MCF 10A (cell line): ENCODE results near the gene AKAP8L. TPM values are rescaled to one million over a fixed set of nuclear protein-coding genes. Genes with fewer than 3 reads are reported as not detected.
"Not testable (repeated sequence)": the region's sequence is repeated elsewhere in the genome, so short reads cannot be mapped to it uniquely, and the experiment has no call there.

Source experiments
- BruUV-seq: library from RNA; stranded (reverse); fragments of 400-500 nt; replicated peaks from 2 replicates; lab custom pipeline; 2021; lab: Mats Ljungman, UMichigan
- CTCF ChIA-PET: fragments of 300-600 bp; sonication (Branson Sonifier 250); formaldehyde crosslinking; extraction: SDS; loops from one replicate; lab custom pipeline; 2021; ENCODE audit warnings: antibody characterized with exemption, inconsistent platforms; lab: Yijun Ruan, JAX
- POLR2A ChIA-PET: fragments of 300-600, 350-650 bp; sonication (Branson Sonifier 250); formaldehyde crosslinking; extraction: SDS; loops from one replicate; lab custom pipeline; 2020; ENCODE audit warnings: antibody characterized with exemption, inconsistent platforms; lab: Yijun Ruan, JAX
- DNase-seq: peaks from one replicate; pipeline ENCODE4 v3.0.0-alpha.2; 2018; ENCODE audit not compliant: unreplicated experiment
- H3K27ac Mint-ChIP-seq: one replicate; pipeline ENCODE4 v1.8.0; 2022; ENCODE audit warnings: mild to moderate bottlenecking, low read depth, mixed read lengths; ENCODE audit not compliant: unreplicated experiment
- H3K27me3 Mint-ChIP-seq: one replicate; pipeline ENCODE4 v1.8.0; 2022; ENCODE audit warnings: mixed read lengths; ENCODE audit not compliant: insufficient read depth, unreplicated experiment
- H3K36me3 Mint-ChIP-seq: one replicate; pipeline ENCODE4 v1.8.0; 2022; ENCODE audit warnings: mild to moderate bottlenecking, moderate library complexity, mixed read lengths; ENCODE audit not compliant: insufficient read depth, unreplicated experiment
- H3K4me1 Mint-ChIP-seq: one replicate; pipeline ENCODE4 v1.8.0; 2022; ENCODE audit warnings: mixed read lengths; ENCODE audit not compliant: insufficient read depth, unreplicated experiment
- H3K4me3 Mint-ChIP-seq: one replicate; pipeline ENCODE4 v1.8.0; 2022; ENCODE audit warnings: mild to moderate bottlenecking, moderate library complexity, mixed read lengths; ENCODE audit not compliant: unreplicated experiment
- H3K9me3 Mint-ChIP-seq: one replicate; pipeline ENCODE4 v1.8.0; 2022; ENCODE audit warnings: mixed read lengths; ENCODE audit not compliant: unreplicated experiment
- CTCF ChIP-seq: fragments of 200-600 bp; IDR thresholded peaks from one replicate; pipeline ENCODE4 v1.8.0; 2022; ENCODE audit warnings: antibody characterized with exemption, mild to moderate bottlenecking; ENCODE audit not compliant: unreplicated experiment
- intact Hi-C: fragments of 100-400 bp; cut with micrococcal nuclease; formaldehyde crosslinking; loops from 2 replicates; pipeline ENCODE4 v1.14.1; 2022
- total RNA-seq: library from RNA; stranded (reverse); gene quantifications from 2 replicates; pipeline ENCODE4 v1.2.3, GENCODE V29; 2022

The AKAP8L gene
- total RNA-seq, 1 experiment from 2014 or later = 84.7 TPM

- ChIA-PET CTCF (interaction anchor here (0.6 to 3.5 kb wide), 17 partner anchors 10 to 646 kb away, joined by 3 to 30 read pairs (median 4); no protein-coding TSS in a partner anchor), POLR2A (interaction anchor here (0.5 to 6.2 kb wide), 26 partner anchors 8 to 644 kb away, joined by 3 to 108 read pairs (median 4); partner anchors contain the start of gene AKAP8)
- no peaks in the 10 kb centered on the region for H3K9me3 Mint-ChIP-seq
- no peak for DNase-seq
- no TSS peak for BruUV-seq
- H3K36me3 Mint-ChIP-seq = peaks cover 59% of the 10 kb centered on the region
- peaks cover 19% of the 10 kb centered on the region for H3K4me1 Mint-ChIP-seq
- no peaks in the 10 kb centered on the region for H3K27me3 Mint-ChIP-seq
- peak overlapping the region; percentile 95 for H3K4me3 Mint-ChIP-seq
- peak overlapping the region; percentile 97 for H3K27ac Mint-ChIP-seq
- no peak for TF ChIP-seq CTCF
- intact Hi-C loops = loop anchor here (1.0 to 5.0 kb wide), 3 partner anchors 41 to 242 kb away; partner anchors contain the start of gene AKAP8
Measured at GRCh38 chr19:15419413-15420025, 731 bp upstream of the AKAP8L start.

GRCh38 chr19:15418231-15418578 is 583 bp downstream of the AKAP8L start:
- intact Hi-C loops = loop anchor here (2.0 to 5.0 kb wide), 2 partner anchors 39 to 241 kb away; partner anchors contain the start of gene AKAP8
- DNase-seq = peak; percentile 43

GRCh38 chr19:15417699-15418098 is 1.1 kb downstream of the AKAP8L start:
- intact Hi-C loops = loop anchor here (2.0 to 5.0 kb wide), 2 partner anchors 39 to 240 kb away; partner anchors contain the start of gene AKAP8
- peaks cover 59% of the 10 kb centered on the region for H3K36me3 Mint-ChIP-seq
- H3K4me1 Mint-ChIP-seq = peaks cover 19% of the 10 kb centered on the region
- peak overlapping the region; percentile 95 for H3K4me3 Mint-ChIP-seq
- H3K27ac Mint-ChIP-seq = peak overlapping the region; percentile 97
- POLR2A ChIA-PET = interaction anchor here (0.6 to 6.2 kb wide), 9 partner anchors 8 to 168 kb away, joined by 4 to 108 read pairs (median 10); partner anchors contain the start of gene AKAP8
- CTCF ChIA-PET = interaction anchor here (0.6 to 3.5 kb wide), 8 partner anchors 9 to 776 kb away, joined by 3 to 30 read pairs (median 4); no protein-coding TSS in a partner anchor
- BruUV-seq = no TSS peak
- no peak for TF ChIP-seq CTCF
- H3K27me3 Mint-ChIP-seq = no peaks in the 10 kb centered on the region
- H3K9me3 Mint-ChIP-seq = no peaks in the 10 kb centered on the region
- DNase-seq = no peak

More at GRCh38 chr19:15418231-15418578, 583 bp downstream of the AKAP8L start:
- TSS peak; percentile 30 for BruUV-seq
- Mint-ChIP-seq H3K4me1 (peaks cover 19% of the 10 kb centered on the region), H3K36me3 (peaks cover 60% of the 10 kb centered on the region), H3K27ac (peak overlapping the region; percentile 97), H3K27me3 (no peaks in the 10 kb centered on the region), H3K9me3 (no peaks in the 10 kb centered on the region), H3K4me3 (peak overlapping the region; percentile 95)
- no peak for TF ChIP-seq CTCF
- POLR2A ChIA-PET = interaction anchor here (0.6 to 6.2 kb wide), 12 partner anchors 9 to 218 kb away, joined by 3 to 108 read pairs (median 6); partner anchors contain the start of gene AKAP8
- CTCF ChIA-PET = interaction anchor here (1.0 to 3.5 kb wide), 9 partner anchors 11 to 242 kb away, joined by 3 to 30 read pairs (median 5); no protein-coding TSS in a partner anchor

- Mint-ChIP-seq H3K9me3 (no peaks in the 10 kb centered on the region), H3K36me3 (peaks cover 58% of the 10 kb centered on the region), H3K4me3 (no peak overlapping the region), H3K27me3 (no peaks in the 10 kb centered on the region), H3K27ac (no peak overlapping the region), H3K4me1 (peaks cover 15% of the 10 kb centered on the region)
- DNase-seq = no peak
- intact Hi-C loops = no loop called here
- ChIA-PET POLR2A (interaction anchor here (0.6 to 1.4 kb wide), 3 partner anchors 33 to 207 kb away, joined by 4 to 8 read pairs (median 5); partner anchors contain the start of gene AKAP8), CTCF (interaction anchor here (0.7 to 1.2 kb wide), 2 partner anchors 18 to 34 kb away, joined by 3 read pairs; no protein-coding TSS in a partner anchor)
- BruUV-seq = no TSS peak
- no peak for TF ChIP-seq CTCF
Measured at GRCh38 chr19:15412832-15413231, 6.0 kb downstream of the AKAP8L start.

GRCh38 chr19:15411351-15411750 is 7.4 kb downstream of the AKAP8L start:
- ChIA-PET CTCF (interaction anchor here (0.5 to 1.3 kb wide), 3 partner anchors 9 to 144 kb away, joined by 3 to 4 read pairs (median 3); no protein-coding TSS in a partner anchor), POLR2A (interaction anchor here (1.3 kb wide), 1 partner anchor 9 kb away, joined by 3 read pairs; no protein-coding TSS in a partner anchor)
- BruUV-seq, intact Hi-C loops, H3K9me3 Mint-ChIP-seq, H3K27ac Mint-ChIP-seq, H3K4me3 Mint-ChIP-seq, H3K4me1 Mint-ChIP-seq, DNase-seq, H3K27me3 Mint-ChIP-seq: not testable (repeated sequence)
- H3K36me3 Mint-ChIP-seq = peaks cover 64% of the 10 kb centered on the region
